ENCODE data around the gene PTCHD1. TPM values are rescaled to one million over a fixed set of nuclear protein-coding genes. Genes with fewer than 3 reads are reported as not detected.

The PTCHD1 gene
- under 1 TPM in 2 of 3 donors, not detected in 1; under 0.01 to 0.03 TPM for polyA plus RNA-seq

DNA sequence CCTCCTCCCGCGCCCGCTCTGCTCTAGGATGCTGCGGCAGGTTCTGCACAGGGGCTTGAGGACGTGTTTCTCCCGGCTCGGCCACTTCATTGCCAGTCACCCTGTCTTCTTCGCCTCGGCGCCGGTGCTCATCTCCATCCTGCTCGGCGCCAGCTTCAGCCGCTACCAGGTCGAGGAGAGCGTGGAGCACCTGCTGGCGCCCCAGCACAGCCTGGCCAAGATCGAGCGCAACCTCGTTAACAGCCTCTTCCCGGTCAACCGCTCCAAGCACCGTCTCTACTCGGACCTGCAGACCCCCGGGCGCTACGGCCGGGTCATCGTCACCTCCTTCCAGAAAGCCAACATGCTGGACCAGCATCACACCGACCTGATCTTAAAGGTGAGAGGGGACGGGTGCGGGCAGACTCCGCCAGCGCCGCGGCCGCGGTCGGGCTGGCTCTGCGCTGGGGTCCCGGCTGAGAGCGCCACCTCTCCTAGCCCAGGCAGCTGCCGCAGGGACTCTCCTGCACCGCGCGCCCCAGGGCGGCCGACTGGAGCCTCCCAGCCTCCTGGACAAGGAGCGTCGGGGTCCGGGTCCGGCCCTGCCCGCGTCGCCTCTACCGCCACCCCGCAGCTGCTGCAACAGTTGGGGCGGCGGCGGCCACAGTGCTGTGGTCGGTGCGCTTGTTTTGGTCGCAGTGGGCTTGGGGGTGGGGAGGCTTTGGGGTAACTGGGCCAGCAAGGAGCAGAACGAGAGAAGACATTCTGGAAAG lies at the start of gene PTCHD1:
TSS of gene PTCHD1 (plus strand) at position 2 of the 752 bp plus-strand sequence. CDS start at position 29, 27 bp downstream.
- H3K27ac ChIP-seq (ENCODE audit: low read depth, low read length), result no peak within 1 kb of the TSS
- WGBS, 3 donors, result 1 to 38% (median 2%) methylated on average over 22 to 63 of the region's 64 CpGs

DNA sequence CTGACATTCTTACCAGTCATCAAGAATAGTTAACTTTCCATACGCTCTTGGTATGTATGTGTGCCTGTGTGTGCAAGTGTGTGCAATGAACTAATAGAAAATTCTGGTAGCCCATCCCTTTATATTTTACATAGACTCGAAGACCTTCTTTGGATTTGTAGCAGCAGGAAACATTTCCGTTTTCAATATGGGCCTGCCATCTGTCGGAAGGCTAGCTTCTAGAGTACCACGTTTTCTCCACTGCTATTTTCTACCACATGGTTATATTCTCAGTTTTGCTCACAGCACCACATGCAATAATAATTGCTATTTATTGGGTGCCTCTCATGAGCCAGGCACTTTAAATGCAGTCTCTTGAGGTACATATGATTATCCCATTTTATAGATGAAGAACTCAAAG lies 47.9 kb upstream of the PTCHD1 start:
- WGBS, 3 donors, result 86 to 95% (median 88%) methylated on average over 5 of the region's 5 CpGs
- no peak overlapping the region for H3K27ac ChIP-seq (ENCODE audit: low read depth, low read length)

DNA sequence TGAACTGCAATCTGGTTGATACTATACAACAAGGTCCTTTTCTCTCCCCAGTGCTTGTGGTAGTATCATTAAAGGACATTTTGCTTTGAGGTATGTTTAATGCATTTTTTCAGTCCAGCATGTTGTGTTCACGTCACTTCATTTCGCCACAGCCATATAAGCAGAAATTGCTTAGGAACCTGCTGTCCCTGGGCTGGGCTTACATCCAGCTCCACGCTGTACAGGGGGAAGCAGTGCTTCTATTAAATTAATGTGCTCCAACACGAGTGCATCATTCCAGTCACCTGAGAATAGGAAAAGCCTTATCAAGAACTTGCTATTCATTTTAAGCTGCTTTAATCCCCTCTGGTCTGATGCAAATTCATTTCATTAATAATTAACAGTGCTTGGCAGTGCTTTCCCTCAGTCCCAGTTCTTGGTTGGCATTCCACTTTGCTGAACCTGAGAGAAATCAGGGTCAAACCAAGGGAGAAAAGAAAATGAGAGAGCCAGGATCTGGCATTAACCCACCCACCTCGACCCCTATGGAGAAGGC lies 47.4 kb upstream of the PTCHD1 start:
- no peak overlapping the region for H3K27ac ChIP-seq (ENCODE audit: low read depth, low read length)
- WGBS, 3 donors, result 48 to 77% (median 68%) methylated on average over 5 of the region's 5 CpGs

DNA sequence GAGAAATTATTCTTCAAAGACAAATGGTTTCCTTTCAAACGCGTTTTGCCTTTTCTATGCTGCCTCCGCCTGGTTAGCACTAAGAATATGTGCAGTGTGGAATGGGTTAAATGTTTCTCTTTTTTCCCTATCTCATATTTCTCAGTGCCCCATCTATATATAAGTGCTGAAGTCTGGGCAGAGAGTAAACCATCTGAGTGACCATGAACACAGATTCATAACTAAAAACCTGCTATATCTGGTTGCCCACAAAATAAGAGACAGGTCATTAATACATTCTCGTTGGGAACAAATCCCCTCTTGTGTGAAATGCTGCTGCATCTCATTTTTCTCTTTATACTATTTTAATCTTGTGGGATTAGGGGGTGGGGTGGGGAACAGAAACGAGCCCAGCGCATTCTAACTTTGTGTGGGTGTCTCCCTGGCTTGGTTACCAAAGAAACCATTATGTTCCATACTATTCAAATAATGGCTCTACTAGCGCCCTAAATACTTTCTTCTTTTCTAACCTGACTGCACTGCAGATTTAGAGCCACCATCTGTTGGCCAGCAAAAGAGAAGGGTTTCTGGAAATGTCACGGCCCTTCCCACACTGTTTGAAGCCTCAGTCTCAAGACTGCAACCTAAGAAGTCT lies 42.2 kb upstream of the PTCHD1 start:
- 46 to 62% (median 60%) methylated on average over 8 of the region's 8 CpGs for WGBS, 3 donors
- no peak overlapping the region for H3K27ac ChIP-seq (ENCODE audit: low read depth, low read length)

DNA sequence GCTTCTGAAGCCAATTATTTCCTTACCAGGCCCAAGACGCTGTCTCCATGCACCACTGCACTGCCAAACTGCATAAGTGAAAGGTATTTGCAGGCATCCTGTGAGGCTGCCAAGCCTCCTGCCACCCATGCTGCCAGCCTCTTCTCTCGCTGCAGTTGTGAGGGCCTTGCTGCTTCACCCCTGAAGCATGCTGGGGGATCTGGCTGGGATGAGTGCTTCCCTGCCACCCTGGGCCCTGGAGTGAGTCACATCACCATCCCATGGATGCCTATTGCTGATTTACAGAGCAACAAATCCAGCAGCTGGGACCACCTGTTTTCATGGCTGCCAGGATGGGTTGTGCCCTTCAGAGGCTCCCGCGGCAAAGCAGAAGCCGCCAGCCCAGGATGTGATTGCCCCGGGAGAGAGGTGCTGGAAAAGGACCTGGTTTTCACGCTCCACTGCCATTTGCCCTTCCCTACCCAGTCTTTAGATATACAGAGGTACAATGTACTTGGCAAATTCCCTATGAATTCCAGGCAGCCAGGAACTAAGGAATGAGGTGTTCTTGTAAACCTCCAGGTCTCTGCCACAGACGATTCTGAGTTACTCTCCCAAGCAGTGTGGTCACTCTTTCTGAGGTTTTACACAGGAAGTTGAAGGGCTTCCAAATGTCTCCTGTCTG lies 41.5 kb upstream of the PTCHD1 start:
- 82 to 86% (median 83%) methylated on average over 8 of the region's 8 CpGs for WGBS, 3 donors
- H3K27ac ChIP-seq (ENCODE audit: low read depth, low read length), result no peak overlapping the region

DNA sequence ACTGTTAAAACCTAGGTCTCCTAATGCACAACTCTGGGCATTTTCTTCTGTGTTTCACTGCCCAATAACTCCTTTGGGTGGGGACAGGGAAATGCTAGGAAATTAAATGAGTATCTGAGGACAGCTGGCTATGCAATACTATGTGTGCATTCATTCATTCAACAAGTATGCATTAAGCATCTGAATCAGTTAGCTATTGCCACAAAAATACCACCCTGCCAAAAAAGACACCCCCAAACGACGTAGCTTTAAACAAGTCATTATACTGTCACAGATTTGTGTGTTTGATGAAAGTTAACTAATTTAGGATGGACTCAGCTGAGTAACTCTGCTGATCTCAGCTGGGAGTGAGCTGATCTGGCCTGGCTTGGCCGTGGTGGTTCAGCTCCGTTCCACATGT lies 29.8 kb upstream of the PTCHD1 start:
- WGBS, 3 donors, result 75 to 81% (median 75%) methylated on average over 4 of the region's 4 CpGs
- H3K27ac ChIP-seq (ENCODE audit: low read depth, low read length), result no peak overlapping the region

DNA sequence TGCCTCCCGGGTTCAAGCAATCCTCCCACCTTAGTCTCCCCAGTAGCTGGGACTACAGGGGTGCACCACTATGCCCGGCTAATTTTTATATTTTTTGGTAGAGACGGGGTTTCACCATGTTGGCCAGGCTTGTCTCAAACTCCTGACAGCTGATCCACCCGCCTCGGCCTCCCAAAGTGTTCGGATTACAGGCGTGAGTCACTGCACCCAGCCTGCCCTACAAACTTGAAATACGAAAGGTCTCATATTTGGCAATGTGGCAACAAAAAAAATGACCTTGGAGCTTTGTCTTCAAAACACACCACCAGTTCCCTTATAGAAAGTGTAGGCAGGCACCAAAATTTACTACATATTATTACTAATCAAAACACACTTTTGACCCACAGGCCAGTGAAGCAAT lies 22.9 kb upstream of the PTCHD1 start:
- 80 to 92% (median 90%) methylated on average over 8 of the region's 8 CpGs for WGBS, 3 donors
- H3K27ac ChIP-seq (ENCODE audit: low read depth, low read length), result no peak overlapping the region

DNA sequence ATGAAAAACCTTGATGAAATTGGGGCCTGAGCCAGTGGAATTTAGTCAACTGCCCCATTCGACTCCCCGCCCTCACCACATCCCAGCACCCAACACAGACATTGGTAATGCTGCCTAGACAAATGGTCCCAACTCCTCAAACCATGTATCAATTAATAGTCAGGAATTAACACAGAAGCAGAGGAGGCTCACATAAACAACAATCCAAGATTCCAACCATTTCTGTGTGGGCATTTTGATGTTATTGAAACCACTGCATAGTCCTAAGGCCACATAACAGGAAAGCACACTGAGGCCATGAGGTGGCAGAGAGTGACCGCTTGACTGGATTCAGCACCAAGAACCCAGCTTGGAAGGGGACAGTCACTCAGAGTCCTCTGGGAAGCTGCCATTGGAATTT lies 22.5 kb upstream of the PTCHD1 start:
- no peak overlapping the region for H3K27ac ChIP-seq (ENCODE audit: low read depth, low read length)
- 90 to 100% (median 97%) methylated on average over 3 of the region's 3 CpGs for WGBS, 3 donors

DNA sequence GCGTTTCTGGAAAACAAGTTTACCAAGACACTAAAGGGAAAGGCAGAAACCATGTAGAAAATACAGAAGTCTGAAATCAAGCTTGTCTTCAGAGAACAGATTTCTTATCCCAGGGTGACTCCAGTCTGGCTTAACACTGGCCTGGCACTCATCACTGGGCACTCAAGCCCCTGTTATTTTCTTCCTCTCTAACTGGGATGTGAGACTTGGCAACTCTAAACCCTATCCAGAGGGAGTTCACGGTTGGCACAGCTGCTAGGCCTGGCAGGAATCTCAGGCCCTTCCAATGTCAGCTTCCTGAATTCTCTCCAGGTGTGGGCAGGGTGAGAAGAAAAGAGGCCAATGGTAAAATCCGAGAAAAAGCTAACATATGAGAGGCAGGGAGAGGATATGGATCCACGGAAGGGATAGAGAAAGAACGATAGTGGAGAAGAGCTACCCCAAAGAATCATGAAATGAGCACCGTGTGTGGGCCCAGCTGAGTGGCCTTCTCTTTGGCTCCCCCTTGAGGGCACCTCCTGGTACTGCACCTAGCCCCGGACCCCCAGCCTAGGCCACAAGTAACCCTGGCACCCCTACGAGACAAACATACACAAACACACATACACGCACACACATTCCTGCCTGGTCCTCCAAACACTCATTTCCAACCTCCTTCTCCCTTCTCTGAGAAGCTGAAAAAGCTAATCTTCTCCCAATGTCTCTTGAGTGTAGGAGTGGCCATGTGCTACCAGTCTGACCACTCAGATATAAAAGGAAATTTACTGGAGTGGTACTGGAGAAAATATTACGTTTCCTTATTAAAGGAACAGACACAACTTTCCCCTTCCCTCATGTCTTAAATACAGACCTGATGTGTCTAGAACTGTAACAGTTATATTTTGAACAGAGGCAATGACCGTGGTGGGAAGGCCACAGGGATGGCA lies 16.6 kb upstream of the PTCHD1 start:
- H3K27ac ChIP-seq (ENCODE audit: low read depth, low read length), result no peak overlapping the region
- WGBS, 3 donors, result 45 to 57% (median 53%) methylated on average over 10 to 11 of the region's 11 CpGs

DNA sequence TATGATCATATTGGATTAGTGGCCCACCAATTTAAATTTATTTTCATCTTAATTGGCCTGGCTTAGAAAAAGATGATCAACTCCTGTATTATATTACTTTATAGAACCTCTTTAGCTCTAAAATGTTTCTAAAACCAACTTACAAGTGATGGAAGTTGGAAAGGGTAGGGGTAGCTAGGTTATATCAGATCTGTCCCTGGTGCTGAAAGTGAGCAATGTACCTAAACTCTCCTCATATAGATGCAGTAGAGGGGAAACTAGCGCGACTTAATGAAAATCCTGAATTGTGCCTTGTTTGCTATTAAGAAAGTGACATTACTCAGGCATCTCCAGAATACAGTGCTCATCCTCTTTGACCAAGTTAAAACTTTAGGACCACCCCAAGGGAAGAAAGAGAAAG lies 7.5 kb upstream of the PTCHD1 start:
- no peak overlapping the region for H3K27ac ChIP-seq (ENCODE audit: low read depth, low read length)
- WGBS, 3 donors, result 50 to 69% (median 56%) methylated on average over 2 of the region's 2 CpGs

DNA sequence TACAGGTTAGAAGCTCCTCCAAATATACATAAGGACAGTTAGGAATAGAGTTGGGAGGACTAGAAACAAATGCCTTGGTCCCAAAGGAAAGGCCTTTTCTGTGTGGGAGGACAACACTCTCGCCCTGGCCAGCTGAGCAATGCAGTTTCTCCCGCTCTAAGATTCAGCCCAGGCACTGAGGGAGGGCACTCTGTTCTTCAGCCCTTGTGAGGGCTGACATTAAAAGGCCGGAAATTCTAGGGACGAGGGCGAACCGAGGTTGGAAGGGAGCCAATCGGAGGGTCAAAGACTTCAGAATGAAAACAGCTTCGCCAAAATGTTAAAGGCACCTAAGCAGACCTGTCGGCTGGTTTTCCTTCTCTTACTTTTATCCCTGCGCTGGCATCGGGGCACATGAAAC lies 2.9 kb upstream of the PTCHD1 start:
- WGBS, 3 donors, result 13 to 24% (median 16%) methylated on average over 11 of the region's 11 CpGs
- H3K27ac ChIP-seq (ENCODE audit: low read depth, low read length), result no peak overlapping the region

DNA sequence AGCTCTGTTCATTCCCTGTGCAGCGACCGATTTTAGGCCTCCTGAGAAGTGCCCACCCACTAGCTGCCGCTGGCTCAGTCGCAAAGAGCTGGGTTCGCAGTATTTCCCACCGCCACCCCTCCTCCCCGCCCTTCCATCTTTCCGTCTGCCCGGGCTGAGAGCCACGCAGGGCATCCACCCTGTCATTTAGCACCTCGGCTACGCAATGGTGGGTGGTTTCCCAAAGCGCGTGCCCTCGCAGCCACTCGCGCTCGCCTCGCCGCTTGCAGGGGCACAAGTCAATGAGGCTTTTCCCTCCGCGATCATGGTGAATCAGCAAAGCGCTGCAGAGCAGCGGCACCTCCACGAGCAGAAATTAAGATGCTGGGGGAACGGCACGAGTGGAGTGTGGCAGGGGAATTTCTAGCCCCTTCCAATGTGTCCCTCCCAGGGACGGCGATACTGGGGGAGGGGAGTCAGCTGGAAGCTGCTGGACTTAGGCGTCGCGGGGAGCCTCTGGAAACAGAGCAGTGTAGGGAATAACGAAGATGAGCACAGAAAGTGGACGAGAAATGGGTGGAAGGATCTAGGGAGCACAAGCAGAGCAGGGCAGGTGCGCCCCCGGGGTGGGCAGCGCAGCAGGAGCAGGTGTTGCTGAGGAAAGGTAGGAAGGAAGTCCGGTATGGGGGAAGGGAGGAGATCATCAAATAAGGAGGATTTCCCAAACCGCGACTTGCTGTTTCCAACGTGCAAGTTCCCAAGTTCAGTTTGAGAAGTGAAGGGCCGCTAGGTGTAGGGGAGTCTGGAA lies 2.4 kb upstream of the PTCHD1 start:
- WGBS, 3 donors, result 1 to 27% (median 2%) methylated on average over 37 to 42 of the region's 42 CpGs
- H3K27ac ChIP-seq (ENCODE audit: low read depth, low read length), result no peak overlapping the region

DNA sequence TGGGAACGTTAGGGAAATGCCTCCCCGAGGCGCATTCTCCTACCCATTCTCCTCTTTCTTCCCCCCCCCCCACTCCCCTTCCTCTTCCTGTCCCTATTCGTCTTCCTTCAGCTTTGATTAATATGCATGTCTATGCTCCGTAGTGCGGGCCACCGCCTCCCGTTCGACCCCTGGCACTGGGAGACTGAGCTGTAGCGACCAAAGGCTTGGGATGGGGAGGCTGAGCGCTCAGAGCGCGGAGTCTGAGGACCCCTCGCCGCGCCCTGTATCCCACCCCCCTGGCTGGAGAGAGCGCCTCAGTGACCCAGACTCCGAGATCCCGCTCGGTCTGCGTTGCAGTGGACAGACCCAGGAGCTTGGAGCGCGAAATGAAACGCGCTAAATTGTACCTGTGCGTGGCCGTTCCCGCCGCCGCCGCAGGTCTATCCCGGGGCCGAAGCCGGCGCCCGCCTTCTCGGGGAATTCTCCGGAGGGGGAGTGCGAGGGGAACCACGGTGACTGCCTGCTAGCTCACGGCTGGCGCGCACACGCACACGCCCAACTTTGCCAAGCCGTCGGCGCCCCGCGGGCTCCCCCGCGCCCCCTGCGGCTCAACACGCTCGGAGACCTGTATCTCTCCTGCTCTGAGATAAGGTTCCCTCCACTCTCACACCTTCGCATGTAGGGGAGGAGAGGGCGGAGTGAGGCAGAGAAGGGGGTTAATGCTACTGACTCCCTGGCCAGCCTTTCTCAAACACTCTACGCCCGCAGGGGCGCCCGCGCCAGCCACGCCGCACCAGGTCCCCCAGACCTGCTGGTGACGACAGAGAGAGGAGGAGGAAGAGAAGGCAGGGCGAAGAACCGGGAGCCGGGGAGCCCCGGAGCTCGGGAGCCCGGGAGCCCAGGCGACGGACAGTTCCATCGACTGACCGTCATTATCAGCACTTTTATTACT lies 1.5 kb upstream of the PTCHD1 start:
- H3K27ac ChIP-seq (ENCODE audit: low read depth, low read length), result no peak overlapping the region
- 1 to 28% (median 2%) methylated on average over 45 to 75 of the region's 75 CpGs for WGBS, 3 donors

DNA sequence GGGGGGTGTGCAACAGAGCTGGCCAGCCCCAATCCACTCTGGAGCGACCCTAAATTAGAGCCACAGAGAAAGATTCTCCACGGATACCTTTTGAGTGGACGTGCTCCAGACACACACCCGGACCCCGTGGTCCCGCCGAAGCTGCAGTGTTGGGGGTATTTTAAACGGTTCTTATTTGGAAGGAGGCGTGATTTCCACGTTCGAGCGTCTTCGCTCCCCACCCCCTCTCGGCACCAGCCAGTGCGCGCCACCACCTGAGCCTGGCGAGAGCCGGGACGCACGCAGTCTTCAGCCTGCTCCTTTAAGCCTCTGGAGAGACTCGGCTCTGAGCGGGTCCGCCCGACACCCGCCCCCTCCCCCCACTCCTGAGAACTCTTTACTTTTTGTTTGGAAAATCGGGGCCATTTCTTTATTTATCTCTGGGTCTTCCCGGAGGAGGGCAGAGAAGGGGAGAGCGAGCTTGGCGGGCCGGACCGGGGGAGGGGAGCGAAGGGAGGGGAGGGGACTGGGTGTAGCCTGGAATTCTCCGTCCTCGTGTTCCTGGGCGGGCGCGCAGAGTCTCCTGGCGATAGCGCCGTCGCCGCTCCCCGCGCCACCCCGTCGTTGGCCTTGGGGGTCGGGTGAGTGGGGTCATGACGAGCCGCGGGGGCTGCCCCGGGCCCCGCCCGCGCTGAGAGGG lies 668 bp upstream of the PTCHD1 start:
- H3K27ac ChIP-seq (ENCODE audit: low read depth, low read length), result no peak overlapping the region
- WGBS, 3 donors, result 1 to 30% (median 1%) methylated on average over 30 to 52 of the region's 54 CpGs

DNA sequence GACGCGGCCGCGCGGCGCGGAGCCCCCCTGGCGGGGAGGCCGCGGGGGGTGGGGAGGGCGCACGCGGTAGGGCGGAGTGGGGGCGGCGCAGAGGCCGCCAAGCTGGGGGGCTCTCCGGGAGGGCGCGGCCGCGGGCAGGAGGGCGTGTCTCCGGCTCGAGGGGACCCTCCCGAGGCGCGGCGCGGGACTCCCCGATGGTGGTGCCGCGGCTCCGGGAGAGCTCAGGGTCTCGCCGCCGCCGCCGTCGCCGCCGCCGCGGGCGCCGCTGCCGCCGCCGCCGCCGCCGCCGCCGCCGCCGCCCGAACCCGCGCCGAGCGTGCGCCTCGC lies 165 bp upstream of the PTCHD1 start:
- 0 to 34% (median 1%) methylated on average over 5 to 35 of the region's 63 CpGs for WGBS, 3 donors
- no peak overlapping the region for H3K27ac ChIP-seq (ENCODE audit: low read depth, low read length)

DNA sequence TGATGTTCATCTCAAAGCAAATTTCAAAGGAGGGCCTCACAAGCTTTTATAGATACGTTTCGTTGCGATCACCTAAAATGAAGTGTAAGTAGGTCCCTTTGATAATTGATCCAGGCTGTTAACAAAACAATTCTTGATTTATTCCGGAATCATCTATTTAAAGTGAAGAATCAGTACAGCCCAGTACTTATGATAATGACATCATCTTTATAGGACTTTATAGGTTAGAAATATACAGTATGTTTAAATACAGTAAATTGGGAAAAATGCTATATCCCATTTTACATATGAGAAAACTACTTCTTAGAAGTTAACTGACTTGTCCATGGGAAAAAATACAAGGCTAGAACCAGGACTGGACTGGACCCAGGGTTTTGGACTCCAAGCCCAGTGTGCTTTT lies 3.7 kb downstream of the PTCHD1 start:
- 80 to 93% (median 83%) methylated on average over 4 of the region's 4 CpGs for WGBS, 3 donors

More for the DNA sequence above, 3.7 kb downstream of the PTCHD1 start:
- H3K27ac ChIP-seq (ENCODE audit: low read depth, low read length), result no peak overlapping the region

Data from adipose tissue (tissue), 3 donors.